NCI-H345 treated with DMSO at 0.1 percent for 48 hours (cell line): ENCODE data around the gene WNT7A.

Source experiments
- DNase-seq: peaks from one replicate; lab custom pipeline; 2025; ENCODE audit not compliant: unreplicated experiment; lab: John Stamatoyannopoulos, UW

Gene WNT7A

DNA sequence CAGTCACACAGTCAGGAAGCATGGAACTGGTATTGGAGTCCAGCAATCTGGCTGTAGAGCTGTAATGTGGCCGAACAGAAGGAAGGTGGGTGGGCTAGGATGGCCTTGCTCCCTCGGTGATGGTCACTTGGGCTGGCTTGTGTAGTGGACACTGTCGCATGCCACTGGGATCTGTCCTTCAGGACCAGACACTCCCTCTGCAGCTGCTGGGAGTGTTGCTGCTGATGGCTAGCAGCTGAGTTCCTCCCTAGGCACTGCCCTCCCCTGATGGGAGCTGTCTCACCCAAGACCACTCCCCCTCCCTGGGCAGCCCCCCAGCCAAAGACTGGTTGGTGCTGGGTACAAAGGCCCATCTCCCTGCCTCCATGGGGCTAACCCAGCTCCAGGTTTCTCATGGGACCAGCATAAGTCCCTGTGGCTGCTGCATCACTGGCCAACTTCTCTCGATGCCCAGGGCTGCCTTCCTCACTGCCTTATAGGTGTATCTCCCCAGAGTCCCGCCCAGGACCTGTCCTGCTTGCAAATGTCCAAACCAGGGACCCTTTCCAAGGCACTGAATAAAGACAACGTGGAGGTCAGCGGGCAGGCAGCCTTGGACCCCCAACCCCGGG is 48.4 kb downstream of the WNT7A start:
- DNase-seq: no peak

DNA sequence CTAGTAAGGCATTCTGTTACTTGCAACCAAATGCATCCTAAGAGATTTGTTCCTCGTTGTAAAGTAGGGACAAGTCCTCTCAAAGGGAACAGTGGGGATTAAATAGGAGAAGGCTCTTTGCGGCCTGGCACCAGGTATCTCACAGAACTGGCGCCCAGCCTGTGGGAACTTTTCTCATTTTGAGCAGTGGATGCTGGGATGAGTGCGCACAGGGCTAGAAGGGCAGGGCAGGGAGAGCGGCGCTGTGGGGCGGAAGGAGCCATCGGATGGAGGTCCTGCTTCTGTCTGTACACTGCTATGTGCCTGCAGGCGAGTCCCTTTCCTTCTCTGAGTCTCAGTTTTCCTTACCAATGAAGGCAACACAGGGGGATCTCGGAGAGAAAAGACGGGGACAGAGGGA is 50.6 kb downstream of the WNT7A start:
- no peak for DNase-seq

DNA sequence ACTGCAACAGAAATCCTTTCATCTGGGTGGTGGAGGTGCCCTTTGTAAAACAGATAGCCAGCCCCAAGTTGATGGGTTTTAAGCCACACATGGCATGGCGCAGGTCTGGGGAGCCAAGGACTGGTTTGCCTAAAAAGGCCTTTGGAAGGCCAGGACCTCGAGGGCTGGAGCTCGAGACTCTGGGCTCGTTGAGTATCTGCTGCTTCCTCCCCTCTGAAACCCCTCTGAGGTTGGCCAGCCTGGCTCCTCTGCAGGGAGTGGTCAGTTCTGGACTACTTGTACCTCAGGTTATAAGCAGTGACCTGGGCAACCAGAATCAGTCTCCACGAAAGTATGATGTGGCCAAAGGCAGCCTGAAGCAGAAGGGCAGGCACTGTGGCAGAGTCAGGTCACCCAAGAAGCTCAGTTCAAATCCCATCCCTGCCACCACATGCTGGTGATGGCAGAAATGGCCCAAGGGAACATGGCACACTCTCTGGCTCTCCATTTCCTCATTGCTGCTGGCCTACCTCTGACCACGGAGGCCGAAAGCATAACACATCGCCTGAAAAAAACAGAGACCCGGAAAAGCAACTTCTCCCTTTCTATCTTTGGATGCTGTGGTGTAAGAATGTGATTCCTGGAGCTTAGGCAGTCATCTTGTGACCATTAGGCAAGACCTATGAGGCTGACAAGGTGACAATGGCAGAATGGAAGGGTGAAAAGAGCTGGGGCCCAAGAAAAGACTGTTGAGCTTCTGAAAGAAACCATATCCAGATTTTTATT is 51.2 kb downstream of the WNT7A start:
- DNase-seq: no peak

DNA sequence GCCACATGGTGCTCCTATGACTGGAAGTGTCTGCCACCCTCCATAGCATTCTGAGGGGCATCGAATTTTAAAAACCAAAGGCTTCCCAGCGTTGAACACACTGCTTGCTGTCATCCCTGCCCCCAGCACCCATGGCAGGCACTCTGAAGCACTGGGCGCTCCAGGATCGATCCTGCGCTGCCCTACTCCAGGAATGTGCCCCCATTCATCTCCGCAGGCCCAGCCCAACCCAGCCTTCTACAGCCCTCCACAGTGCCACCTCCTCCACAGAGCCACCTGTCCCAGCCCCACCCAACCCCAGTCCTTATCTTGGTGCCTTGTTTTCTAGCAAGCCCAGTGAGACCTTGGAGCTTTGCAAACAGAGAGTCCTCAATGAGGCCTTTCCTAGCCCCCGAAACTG is 52.2 kb downstream of the WNT7A start:
- DNase-seq: no peak

DNA sequence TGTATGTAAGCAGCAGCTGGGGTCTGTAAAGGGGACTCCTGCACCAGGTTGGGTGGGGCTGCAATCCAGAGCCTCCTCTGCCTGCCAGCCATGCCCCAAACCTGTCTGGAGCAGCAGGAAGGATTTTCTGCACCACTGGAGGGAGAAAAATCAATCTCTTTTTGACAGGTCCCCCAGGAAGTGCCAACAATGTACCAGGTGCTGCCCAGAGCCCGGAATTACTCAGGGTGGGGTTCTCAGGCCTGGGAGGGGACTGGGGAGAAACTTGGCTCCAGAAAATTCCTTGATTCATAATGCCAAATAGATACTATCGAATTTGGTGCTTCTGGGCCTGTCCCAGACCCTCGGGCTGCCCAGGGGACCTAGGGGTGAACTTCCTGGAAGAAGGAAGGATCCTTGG is 52.6 kb downstream of the WNT7A start:
- no peak for DNase-seq

DNA sequence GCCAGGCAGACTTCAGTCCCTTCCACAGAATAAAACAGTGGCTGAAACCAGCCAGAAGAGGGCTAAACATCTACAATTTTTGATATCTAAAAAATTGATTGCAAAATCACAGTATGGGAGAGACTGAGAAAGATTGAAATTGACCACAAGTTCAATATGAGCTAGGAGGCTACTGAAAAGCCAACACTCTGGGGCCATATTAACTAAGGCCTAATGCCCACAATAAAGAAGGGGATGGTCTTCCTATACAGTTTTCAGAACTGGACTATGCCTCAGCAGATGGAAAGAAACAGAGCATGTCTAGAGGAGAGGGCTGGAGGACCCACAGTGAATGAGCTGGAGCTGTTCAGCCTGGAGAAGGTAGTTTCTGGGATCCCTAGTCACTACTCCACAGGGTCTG is 53.2 kb downstream of the WNT7A start:
- DNase-seq: no peak

DNA sequence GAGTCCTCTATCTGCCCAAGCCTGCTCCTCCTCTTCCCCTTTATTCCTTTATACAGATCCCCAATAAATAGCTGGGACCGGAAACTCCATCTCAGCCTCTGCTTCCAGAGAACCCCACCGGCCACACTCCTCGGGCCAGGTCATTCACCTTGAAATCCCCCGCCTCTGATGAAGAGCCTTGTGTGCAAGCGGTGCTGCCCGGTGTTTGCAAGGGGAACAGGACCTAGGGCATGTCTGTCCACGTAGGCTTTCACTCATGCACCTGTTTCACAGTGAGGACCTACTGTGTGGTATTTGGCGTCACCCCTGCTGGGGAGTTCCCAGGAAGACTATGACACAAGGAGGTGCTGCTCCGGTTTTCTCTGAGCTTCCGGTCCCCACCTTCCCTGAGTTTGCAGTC is 54.0 kb downstream of the WNT7A start:
- no peak for DNase-seq

DNA sequence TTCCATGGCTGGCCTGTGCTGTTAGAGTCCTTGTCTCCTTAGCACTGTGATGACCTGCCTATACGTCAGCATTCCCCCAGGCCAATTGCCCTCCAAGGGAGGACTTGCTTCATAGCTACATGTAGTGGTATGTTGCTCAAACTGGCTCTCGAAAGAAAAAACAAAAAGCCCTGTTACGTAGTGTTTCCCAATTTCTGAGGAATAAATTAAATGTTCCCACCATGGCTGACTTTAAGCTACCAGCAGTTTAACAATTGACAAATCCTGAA is 54.6 kb downstream of the WNT7A start:
- DNase-seq: no peak

DNA sequence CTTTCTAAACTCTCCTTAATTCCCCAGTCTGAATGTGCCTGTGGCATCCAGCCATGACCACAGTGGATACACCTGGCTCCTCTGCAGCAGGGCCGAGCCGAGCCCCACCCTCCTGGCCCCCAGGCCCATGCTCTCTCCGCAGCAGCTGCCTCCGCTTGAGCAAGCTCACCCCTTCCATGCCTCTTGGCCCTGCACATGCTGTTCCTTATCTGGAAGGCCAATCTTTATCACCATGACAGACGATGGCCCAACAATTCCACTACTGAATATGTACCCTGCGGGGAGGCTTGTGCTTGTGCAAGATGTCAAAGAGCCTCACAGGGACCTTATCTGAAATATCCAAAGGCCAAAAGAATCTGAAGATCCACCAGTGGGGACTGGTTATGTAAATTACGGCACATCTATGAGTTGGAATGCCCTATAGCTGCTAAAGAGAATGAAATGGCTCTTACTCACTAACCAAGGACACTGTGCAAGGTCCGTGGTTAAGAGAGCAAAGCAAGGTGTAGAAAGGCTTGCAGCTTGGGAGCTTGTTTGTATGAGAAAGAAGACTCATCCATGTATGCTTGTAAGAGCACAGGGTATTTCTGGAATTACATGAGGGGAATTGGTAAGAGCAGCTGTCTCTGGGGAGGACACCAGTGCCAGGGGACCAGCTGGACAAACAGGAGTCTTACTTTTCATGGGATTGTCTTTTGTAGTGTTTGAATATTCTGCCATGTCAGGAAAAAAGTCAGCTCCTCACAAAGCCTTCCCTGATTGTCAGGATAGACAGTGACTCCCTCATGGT is 55.2 kb downstream of the WNT7A start:
- DNase-seq: no peak

DNA sequence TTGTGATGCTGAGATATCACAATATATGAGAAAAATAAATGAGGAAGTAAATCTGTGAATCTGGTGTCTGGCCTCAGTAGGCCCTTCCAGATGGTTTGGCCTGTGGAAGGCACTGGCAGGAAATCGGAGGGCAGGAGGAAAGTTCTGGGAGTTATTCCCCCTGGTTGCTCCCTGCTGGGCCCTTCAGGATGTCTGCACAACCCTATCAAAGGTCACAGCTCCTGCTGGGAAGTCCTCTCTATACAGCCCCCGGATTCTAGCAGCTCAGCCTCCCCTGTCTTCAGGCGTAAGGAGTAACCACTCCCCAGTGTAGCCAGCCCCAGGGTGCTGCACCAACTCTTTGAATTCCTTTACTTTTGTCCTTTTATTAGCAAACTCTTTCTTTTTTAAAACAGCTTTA is 56.2 kb downstream of the WNT7A start:
- no peak for DNase-seq

DNA sequence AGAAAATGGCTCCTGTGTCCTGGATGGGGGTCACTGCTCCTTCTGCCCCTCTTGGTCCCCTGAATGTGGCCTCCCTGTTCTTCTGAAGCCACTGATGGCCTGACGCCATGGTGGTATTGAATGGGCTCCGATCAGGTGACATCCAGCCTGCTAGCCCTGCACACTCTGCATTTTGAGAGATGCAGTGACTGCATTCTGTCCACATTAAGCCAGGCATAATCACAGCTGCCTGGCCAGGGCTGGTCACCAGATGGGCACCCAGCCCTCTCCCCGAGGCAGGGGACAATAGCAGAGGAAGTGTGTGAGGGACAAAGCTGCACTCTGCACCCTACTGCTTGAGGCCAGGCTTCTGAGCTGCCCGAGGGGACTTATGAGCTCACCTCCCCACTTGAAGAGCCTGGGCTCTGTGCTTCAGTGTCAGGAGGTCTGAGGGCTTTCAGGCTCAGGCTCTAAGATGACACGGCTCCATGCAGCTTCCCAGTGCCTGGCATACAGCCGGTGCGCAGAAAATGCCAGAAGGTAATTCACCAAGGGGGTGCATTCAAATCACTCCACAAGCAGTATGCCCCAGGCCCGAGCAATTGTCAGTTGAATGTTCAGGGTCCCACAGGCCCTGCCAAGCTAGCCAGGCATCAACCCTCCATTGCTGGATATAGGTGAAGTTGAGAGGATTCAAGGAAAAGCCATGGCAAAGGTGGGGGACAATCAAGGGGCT is 56.8 kb downstream of the WNT7A start:
- DNase-seq: no peak

DNA sequence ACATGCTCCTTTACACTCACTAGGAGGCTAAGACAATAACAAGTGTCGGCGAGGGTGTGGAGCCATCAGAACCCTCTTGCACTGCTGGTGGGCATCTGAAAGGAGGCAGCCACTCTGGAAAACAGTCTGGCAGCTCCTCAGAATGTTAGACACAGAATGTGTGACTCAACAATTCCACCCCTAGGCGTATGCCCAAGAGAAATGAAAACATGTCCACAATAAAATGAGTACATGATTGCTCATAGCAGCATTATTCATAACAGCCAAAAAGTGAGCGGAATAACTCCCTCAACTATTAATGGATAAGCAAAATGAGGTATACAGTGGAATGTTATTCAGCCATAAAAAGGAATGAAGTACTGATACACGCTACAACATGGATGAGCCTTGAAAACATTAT is 57.8 kb downstream of the WNT7A start:
- DNase-seq: no peak

DNA sequence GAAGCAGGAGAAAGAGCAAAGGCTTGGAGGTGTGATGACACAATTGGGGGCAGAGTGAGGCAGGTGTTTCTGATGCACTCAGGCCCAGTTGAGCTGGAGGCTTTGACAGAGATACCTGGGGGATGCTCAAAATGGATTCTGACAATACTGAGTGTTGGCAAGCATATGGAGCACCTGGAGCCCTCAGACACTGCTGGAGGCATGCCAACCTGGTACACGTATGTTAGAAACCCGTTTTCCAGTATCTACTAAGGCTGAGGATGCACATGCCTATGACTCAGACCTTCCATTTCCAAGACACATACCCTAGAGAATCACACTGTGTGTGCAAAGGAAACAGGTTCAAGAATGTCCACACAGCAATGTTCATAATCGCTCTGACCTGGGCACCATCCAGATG is 58.7 kb downstream of the WNT7A start:
- DNase-seq: no peak

DNA sequence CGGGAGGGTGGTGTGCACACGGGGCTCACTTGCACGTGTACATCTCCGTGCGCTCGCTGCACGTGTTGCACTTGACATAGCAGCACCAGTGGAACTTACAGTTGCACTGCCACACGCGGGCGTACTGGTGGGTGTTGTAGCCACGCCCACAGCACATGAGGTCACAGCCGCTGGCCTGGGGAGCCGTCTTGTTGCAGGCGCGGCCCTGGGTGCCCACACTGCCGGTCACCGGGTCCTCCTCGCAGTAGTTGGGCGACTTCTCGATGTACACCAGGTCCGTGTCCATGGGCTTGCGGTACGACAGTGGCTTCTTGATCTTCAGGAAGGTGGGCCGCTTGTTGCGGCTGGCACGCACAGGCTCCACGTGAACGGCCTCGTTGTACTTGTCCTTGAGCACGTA is 61.0 kb downstream of the WNT7A start:
- no peak for DNase-seq

DNA sequence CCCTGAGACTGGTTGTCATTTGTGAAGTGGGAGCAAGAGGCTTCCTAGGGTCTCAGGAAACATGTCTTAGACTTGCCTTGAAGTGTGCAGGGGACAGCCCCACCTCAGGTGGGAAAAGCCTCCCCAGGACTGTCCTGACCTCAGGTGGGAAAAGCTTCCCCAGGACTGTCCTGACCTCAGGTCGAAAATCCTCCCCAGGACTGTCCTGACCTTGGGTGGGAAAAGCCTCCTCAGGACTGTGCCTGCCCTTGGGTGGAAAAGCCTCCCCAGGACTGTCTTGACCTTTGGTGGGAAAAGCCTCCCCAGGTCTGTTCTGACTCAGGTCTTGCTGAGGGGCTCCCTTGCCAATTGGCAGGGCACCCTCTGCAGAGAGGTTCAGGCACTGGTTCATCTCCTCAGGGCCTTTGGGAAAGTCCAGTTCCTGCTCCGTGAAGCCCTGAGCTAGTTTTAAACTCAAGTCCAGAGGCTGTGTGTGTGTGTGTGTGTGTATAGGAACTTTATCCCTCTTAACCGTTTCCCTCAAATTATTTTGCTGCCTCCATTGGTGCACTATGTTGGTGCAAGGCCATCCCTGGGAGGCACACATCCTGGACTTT is 64.7 kb downstream of the WNT7A start:
- no peak for DNase-seq

DNA sequence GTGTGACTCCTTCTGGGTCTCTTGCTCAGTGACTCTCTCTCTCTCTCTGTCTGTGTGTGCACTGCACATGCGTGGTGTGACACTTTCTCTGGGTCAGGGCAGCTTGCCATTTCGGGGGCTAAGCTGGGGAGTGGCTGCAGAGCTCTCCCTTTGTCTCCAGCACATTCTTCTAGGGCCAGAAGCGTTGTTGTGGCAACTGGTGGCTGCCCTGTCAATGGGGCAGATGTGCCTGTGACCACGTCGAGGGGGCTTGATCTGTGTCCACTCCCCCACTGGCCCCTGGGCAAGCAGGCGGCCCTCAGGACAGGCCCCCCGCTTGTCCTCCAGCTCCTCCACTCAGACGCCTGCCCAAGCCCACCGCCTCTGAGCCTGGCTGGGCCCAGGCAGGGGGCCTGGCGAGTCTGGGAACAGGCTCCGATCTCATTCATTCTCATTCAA is 67.8 kb downstream of the WNT7A start:
- DNase-seq: no peak

DNA sequence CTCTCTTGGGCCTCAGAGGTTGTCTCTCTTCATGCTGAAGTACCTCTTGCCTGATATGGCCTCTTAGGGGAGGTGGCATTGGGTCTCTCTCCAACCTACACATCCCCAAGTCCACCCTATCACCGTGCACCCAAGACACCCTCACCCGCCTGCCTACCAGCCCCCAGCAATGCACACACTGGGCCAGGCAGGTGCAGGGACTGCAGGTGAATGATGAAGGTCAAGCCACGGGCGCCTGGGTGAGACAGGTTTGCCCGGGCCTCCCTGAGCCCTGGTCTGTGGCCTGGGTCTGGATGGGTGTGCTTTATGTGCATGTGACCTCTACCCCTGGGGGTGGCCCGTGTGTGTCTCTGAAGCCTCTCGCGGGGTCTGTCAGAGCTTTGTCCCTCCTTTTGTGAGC is 68.3 kb downstream of the WNT7A start:
- DNase-seq: no peak

DNA sequence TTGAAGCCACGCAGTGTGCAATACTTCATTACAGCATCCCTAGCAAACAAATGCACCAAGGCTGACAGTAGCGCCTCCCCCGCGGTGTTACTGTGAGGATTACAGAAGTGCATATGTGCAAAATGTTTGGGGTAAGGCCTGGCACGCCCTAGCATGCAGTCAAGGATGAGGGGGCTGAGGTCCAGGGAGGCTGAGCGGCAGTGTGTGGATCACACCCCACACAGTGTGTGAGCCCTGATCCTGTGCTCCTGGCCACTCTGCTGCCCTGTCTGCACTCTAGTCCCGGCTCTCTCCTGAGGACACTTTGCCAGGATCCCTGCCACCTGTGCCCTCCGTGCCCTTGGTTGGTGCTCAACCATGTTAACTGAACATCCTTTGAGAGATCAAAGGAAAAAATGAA is 71.3 kb downstream of the WNT7A start:
- DNase-seq: no peak

DNA sequence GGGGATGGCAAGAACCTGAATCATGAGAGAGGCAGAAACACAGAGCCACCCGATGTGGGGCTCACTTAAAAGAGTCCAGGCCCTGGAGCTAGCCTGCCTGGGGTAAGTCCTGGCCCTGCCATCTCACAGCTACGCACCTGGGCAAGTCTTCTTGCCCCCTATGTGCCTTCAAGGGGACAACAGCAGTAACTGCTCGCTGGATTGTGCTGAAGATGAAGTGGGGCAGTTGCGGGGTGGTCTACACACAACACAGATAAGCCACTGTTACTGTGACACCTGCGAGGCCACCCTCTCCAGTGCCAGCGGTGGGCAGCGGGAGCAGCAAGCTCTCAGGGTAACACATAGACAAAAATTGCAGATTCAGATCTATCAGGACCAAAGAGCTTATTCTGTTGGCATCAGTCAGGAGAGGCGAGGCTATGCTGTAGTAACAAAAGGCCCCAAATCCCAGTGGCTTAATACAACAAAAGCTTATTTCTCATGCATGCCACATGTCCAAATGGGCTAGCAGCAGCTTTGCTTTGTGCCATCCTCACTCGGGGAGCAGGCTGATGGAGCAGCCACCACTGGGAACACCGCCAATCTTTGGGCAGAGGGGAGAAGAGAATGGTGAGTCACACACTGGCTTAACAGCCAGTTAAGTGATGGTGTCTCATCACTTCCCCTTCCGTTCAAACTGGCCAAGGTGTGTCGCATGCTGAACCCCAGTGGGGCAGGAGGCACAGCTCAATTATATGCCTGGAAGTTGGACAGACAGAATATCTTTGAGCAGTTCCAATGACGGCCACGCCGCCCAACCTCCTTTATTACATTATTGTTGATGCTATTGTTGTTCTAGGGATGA is 78.3 kb downstream of the WNT7A start:
- no peak for DNase-seq

DNA sequence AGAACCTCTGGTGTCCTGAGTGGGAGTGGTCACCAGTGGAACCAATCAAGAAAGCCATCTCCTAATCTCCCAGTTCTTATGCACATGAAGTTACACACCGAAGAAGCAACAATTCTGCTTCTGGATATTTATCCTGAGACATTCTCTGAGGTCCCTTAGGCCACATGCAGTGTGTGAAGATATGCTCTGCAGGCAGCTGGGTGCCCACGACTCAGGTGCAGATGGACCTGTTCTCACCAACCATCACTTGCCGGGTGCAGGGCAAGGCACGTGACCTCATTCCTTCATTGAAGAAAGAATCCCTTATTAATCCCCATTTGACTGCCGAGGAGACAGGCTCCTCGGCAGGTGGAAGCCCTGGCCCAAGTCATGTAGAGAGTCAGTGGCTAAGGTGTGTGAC is 79.8 kb downstream of the WNT7A start:
- DNase-seq: no peak

DNA sequence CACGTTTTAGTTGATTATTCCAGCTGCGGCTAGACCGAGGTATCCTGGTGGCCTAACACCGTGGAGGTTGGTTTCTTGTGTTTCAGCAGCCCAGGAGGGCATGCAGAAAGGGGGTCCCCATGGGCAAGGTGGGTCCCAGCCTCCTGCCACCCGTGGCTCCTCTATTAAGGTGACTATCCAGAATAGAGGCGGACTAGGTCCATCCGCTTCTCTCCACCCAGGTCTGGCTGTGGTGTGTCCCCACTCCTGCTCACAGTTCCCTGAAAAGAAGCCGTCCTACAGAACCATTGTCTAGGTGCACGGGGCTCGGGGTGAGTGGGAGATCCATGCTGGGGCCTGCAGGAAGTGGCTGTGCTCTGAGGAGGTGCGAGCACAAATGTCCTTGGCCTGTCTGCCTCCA is 81.5 kb downstream of the WNT7A start:
- DNase-seq: no peak
